HG03025 (cell line): ENCODE results near the gene CROCC2.
"Not testable (repeated sequence)": the region's sequence is repeated elsewhere in the genome, so short reads cannot be mapped to it uniquely, and the experiment has no call there.

Experiments
- ATAC-seq: cut with Tn5 transposase; IDR thresholded peaks from one replicate; pipeline ENCODE4 v1.9.1; 2021; ENCODE audit warnings: mild to moderate bottlenecking, moderate library complexity; ENCODE audit not compliant: unreplicated experiment, low FRiP score

CROCC2 gene

DNA sequence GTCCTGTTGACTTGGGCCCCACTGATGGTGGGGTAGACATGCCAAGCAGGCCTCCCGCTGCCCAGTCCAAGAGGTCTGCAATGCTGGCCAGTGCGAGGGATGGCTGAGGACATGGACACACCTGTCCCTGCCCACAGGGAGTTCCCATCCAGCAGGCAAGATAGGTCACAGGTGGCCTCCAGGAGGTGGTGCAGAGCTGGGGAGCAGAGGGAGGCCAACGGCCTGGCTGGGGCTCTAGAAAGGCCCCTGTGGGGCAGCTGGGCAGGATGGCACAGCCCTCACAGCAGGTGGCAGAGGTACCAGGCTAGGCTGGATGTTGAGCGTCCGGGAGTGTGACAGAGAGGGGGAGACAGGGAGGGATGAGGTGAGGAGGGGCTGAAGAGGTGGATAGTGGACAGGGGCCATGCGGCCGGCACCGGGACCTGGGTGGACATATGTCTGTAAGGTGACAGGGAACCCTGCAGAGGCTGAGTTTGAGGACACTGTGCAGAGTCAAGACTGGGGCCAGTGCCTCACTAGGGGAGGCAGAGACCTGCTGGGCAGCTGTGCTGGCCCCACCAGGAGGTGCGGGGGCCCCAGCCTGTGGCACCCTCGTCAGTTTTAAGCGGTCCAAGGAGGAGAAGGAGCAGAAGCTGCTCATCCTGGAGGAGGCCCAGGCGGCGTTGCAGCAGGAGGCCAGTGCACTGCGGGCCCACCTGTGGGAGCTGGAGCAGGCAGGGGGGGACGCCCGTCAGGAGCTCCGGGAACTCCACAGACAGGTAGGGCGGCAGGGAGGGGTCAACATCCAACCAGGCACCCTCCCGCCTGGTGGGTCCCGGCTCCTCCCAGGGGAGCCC, 58.0 kb downstream of the CROCC2 start:
- no peak for ATAC-seq

DNA sequence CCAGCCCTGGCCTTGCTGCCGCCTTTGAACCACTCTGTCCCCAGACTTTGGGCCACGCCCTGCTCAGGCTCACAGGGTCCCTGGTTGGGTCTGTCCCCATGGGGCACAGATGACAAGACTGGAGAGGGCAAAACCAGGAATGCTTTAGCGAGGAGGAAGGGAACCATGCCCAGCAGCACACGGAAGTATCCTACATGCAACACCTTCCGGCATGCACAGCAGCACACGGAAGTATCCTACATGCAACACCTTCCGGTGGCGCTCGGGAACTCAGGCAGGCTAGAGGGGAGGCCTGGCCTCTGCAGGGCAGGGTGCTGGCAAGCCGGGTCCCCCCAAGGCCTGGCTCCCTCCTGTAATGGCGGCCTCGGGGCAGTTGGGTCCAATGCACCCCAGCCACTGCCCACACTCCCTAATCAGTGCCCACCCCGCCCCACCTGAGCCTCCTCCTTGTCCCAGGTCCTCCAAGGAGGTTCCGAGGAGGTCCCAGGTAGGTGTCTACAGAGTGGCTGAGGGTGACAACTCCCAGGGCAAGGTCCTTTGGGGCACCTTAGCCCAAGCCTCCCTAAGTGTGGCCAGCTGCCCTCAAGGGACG, 58.7 kb downstream of the CROCC2 start:
- no peak for ATAC-seq

DNA sequence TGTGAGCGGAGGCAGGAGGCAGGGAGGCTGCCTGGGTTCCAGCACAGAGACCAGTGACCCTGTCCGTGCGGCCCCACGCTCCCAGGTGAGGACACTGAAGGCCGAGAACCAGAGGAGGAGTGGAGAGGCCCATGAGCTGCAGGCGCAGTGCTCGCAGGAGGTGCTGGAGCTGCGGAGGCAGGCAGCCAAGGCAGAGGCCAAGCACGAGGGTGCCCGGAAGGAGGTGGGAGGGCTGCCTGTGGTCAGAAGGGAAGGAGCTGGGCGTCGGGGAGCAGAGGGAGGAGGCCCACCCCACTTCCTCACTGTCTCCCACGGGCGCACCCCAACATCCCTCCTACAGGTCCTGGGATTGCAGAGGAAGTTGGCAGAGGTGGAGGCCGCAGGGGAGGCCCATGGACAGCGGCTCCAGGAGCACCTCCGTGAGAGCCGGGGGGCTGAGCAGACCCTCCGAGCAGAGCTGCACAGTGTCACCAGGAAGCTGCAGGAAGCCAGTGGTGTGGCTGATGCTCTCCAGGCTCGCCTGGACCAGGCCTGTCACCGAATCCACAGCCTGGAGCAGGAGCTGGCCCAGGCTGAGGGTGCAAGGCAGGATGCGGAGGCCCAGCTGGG, 59.3 kb downstream of the CROCC2 start:
- ATAC-seq: no peak

DNA sequence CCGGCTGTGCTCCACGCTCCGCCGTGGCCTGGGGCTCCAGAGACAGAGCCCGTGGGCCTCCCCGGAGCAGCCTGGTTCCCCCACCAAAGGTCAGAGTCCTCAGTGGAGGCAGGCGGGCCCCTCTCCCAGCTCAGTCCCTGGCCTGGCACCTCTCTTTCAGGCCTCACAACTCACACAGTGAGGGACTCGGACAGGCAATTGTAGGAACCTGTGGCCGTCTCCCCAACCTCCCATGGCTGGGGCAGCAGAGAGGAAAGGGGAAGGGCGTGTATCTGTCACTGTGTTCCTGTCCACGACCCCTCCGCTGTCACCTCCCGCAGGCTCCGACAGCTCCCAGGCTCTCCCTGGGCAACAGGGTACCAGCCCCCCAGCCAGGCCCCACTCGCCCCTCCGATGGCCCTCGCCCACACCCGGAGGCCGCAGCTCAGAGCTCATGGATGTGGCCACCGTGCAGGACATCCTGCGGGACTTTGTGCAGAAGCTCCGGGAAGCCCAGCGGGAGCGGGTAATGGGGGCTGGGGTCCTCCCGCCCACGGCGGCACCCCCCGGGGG, 59.8 kb downstream of the CROCC2 start:
- no peak for ATAC-seq

DNA sequence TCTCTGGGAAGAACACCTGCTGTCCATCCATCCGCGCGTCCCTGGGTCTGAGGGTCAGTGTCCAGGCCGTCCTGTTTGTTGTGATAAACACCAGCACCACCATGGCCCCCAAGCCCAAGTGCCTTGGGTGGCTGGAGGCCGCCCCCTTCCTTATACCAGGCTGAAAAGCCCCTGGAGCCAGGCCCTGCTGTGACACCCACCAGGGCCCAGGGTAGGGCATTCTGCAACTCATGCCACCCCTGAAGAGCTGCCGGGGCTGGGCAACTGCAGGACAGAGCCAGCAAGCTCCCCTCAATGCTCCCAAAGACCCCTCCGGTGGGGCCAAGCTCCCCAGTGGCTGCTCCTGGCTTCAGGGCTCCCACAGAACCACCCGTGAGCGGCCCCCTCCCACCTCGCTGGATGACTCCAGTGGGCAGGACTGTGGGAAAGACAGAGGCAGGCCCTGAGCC, 60.3 kb downstream of the CROCC2 start:
- no peak for ATAC-seq

DNA sequence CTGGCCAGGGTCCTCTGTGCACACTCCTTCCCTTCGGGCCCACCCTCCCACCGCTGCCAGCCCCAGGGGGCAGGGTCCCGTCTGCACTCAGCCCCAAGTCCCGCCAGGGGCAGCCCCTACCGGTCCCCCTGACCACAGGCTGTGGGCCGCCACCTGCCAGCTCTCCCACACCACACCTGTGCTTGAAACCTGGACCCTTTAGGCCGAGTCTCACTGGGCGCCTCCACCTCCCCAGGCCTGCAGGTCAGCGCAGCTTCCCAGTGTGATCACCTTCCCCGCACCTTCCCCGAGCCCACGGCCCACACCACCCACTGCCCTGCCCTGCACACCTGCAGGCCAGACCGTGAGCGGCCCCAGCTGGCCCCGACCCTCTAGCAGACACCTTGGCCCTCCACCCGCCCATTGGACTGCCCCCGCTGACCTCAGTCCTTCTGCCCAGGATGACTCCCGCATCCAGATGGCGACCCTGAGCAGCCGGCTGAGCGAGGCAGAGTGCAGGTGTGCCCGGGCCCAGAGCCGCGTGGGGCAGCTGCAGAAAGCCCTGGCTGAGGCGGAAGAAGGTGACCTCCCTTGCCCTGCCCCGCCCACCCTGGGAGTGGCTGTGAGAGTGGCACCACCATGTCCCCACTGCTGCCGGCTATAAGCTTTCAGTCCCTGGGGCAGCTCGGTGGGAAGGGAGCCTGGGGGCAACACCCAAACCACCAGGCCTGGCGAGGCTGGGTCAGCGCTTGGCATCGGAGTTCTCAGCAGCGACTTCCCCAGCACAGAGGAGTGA, 61.0 kb downstream of the CROCC2 start:
- no peak for ATAC-seq

DNA sequence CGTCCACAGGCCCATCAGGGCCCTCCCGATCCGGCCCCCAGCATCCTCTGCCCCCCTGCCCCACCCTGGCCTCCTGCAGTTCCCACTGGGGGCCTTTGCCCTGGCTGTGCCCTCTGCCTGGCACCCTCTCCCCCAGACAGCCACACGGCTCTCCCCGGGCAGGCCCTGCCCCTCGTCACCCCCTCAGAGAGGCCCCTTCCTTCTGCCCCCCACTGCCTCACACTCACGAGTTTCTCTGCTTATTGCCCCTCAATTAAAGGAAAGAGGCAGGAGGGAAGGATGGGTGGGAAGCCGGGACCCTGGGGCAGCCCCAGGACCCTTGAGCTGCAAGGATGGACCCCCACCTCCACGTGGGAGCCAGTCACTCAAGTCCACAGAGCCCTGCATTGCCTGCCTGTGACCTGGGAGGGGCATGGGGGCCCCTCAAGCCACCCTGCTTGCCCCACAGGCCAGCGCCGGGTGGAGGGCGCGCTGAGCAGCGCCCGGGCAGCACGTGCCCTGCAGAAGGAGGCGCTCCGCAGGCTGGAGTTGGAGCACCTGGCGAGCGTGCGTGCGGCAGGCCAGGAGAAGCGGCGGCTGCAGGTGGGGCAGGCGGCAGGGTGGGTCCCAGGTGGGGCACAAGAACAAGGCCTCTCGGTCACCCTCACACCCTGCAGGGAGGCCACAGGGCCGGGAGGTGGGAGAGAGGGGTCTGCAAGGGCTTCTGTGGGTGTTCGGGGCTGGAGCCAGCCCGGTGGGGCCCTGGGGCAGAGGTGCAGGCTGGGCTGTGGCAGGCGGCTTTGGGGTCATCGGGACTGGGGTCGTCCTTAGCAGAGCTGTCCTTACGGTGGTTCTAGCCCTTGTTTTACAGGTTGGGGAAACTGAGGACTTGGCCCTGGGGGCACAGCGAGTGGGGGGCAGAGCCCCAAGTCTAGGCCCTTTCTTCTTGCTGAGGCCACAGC, 61.8 kb downstream of the CROCC2 start:
- no peak for ATAC-seq

DNA sequence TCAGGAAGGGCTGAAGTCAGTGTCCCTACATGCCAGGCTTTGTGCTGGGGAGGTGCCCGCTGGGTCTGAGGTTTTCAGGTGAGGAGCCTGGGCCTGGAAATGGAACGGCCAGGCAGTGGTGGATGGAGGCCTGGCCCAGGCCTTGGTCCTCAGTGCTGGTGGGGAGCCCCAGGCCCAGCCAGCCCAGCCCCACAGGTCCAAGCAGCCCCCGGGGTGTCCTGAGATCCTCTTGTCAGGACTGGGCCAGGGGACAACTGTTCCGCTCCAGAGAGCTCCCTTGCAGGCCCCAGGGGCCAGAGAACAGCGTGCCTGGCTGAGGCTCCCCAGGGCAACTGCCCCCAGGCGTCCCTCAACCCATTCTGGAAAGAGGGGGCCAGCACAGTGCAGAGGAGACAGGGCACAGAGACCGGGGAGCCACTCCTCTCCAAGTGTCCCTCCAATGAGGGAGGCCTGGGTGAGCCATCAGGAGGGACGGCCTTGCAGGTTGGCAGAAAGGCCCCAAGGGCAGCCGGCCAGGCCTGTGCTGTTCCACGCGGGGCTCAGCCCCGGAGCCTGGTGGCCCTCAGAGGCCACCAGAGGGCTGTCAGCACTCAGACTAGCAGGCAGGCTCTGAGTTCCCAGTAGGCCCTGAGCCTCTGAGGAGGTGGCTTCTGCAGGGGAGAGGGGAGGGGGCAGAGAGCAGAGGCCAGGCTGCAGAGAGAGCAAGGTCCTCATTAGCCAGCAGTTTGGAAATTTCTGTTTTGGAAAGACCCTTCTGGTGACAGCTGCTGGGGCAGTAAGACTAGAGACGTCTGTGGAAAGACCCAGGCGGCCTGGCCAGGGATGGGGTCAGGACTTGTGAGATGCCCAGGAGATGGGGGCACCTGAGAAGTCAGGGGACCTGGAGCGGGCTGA, 62.8 kb downstream of the CROCC2 start:
- no peak for ATAC-seq

DNA sequence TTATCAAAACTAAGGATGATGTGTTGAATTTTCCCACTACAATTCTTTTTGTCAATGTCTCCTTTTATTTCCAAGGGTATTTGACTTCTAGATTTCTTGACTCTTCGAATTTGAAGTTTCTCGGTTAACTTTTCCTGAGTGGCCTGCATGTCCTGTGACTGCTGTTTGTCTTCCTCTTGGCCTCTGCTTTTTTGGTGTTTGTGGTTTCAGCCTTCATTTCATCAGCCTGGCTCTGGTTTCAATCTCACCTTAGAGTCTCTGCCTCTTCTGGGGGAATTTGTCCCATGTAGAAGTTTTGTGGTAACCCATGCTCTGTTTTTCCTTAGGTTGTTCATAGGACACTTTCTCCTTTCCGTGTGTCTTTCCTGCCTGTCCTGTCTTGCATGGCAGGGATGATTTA, 64.0 kb downstream of the CROCC2 start:
- ATAC-seq: no peak

DNA sequence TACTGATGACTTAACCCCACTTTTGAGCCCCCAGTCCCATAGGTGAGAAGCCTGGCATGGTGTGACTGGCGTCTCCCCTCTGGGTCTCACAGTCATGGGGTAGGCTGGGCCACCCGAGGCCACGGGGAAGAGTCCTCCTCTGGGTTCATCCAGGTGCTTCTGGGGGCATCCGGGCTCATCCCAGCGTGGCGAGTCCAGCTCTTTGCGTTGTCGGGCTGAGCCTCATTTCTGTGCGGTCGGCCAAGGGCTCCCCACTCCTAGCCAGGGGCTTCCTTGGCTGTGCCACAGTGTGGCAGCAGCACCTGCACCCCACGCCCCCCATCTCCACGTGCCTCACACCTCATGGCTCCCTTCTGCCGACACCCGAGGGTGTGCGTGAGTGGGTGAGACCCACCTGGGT, 64.7 kb downstream of the CROCC2 start:
- no peak for ATAC-seq

DNA sequence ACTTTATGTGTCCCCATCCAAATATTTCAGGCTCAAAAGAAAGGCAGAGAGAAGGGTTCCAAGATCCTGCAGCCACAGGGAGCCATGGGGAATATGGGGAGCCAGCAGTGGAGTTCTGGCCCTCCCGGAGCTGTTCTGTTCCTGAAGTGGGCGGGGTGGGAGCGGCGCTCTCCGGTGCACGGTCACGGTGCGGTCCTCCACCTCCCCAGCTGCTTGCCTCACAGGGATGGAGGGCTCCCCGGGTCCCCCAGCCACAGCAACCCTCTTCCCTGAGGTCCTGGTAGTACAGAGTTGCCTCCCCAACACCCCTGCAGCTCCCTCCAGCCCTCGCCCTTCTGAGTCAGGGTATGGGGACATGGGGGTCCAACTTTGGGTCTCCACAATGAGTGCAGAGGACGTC, 66.1 kb downstream of the CROCC2 start:
- ATAC-seq: no peak

DNA sequence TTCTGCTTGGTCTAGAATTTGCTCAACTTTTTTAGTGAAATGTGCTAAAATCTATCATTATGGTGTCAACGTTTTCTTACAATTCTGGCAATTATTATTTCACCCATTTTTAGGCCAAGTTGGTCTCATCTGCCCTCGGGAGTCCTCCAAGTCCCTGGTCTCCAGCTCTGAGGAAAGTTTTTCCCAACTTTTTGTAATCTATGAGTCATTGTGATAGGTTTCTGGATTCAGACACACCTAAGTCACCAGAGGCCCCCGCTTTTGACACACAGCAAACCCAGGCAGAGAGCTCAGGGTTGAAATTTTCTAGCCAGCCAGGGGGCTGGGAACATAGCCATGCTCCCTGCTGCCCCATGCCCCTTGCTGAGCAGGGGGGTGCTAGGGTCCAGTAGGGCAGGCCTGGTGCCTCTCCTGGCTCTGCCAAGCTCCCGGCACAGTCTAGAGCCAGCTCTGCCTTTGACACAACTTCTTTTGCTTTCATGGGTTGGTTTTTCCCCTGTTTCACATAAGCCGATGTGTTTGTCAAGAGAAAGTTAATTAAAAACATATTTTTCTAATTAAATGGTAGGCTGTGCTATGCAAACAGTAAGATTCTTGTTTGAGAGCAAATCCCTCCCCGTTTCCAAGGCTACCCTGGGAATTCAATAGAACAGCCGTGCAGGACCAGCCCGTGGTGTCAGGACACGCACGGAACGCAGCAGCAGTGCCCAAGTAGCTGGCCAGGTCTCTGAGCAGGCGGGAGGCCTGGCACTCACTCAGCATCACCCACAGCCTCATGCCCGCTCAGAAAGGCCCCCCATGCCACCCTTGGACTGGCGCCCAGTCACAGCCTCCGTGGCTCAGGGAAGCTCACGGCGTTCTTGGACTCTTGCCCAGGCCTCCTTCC, 66.7 kb downstream of the CROCC2 start:
- ATAC-seq: no peak

DNA sequence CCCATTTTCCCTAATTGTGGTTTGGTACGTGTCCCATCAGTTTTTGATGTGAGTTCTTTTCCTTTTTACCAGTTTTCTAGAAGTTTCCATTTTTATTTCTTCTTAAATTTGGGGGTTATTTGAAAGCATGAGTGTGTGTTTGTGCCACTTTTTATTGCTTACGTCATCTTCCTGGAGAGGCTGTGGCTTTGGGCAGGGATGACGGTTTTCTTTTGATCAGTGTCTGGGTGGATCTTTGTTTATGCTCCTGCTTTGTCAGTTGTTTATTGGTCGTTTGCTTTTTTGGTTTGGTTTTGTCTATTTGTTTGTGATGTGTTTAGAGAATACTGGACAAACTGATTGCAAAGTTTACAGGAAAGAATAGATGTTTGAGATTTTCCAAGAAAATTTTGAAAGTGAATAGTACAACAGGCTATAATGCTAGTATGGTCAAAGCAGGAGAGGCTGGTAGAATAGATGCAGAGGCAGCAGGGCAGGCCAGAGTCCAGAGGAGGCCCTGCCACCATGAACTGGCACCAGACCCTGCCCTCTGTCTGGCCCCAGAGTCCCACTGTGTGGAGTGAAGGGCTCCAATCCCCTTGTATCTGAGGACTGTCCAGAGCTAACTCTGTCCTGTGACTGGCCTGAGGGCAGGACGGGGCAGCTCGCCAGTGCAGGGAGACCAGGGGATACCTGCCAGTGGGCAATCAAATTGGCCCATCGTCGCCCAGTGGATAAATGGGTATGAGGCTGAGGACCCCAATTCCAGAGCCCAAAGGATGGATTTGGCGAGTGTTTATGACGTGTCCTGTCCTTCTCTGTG, 68.8 kb downstream of the CROCC2 start:
- ATAC-seq: no peak

DNA sequence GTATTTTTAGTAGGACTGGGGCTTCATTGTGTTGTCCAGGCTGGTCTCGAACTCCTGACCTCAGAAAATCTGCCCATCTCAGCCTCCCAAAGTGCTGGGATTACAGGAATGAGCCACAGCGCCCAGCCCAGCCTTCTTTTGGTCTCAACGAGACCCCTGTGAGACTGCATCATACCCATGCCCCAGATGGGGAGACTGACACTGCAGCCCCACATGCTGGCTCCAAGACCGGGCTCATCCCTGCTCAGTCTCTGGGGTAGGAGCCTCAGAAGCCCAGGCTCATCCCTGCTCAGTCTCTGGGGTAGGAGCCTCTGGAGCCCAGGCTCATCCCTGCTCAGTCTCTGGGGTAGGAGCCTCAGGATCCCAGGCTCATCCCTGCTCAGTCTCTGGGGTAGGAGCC, 69.8 kb downstream of the CROCC2 start:
- ATAC-seq: not testable (repeated sequence)

DNA sequence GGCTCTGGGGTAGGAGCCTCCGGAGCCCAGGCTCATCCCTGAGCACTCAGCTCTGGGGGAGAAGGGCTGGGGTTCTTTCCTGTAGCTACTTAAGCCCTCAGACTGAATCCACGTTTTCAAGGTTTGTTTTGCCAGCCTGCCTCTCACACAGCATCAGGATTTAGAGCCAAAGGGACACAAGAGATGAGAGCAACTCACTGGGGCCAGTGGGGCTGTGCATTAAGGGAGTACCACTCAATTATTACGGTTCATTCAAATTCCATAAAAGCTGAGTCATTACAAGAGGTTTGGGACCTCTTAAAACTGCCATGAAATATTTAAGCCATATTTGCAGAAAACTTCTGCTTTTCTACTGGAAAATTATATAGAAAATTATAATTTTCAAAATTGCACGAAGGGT, 75.1 kb downstream of the CROCC2 start:
- no peak for ATAC-seq

DNA sequence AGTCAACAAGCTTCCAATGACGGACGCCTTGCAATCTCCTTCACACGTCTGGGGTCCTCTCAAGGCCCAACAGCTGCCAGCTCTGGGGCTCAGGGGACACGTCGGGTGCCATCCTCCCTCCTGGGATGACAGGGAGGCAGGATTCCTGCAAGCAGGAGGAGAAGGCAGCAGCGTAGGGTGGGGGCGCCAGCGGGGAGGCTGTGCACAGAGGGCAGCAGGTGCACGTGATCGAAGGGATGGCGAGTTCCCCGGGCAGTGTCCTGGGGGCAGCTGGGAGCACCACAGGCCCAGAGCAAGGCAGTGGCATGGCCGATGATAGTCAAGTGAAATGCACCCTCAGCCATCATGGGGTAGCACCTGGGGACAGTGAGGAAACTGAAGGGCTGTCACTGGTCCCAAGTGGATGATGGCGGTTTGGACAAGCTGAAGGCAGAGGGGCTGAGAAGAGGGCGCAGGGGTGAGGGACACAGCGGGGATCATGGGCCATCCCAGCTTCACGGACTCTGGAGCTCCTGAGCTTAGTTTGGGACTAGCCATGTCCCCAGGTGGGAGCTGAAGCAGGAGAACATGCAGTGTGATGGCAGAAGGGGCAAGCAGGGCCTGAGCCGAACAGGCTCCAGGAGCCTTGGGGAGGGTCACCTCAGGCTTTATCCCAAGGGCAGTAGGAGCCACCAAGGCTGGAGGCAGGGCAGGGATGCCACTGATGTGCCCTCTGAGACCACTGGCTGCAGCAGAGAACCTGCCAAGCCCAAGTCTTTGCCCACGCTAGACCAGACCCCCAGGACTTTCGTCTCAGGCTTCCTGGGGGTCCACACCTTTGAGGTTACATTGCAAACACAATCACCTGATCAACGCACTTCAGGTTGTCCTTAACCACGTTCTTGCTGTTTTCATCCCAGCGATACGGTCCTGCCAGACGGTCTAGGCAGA, 76.0 kb downstream of the CROCC2 start:
- no peak for ATAC-seq
